A172 (cell line): ENCODE measurements around the gene HBB. TPM values are rescaled to one million over a fixed set of nuclear protein-coding genes. Genes with fewer than 3 reads are reported as not detected.

Experiments used
- DNase-seq: peaks from one replicate; pipeline ENCODE4 v3.0.0-alpha.2; 2015; ENCODE audit warnings: low spot score
- total RNA-seq: library from RNA; depleted of rRNA; stranded (reverse); fragments of >200 nt; shearing (Covaris generic); gene quantifications from 2 replicates; pipeline ENCODE4 v1.2.3, GENCODE V29; 2014; rRNA removed

Gene HBB
- total RNA-seq, 1 experiment from 2014 or later, result not detected

GRCh38 chr11:5227681-5228080 lies 810 bp upstream of the HBB start:
- no peak for DNase-seq

GRCh38 chr11:5225480-5225871 lies 1.4 kb downstream of the HBB start:
- DNase-seq, result no peak

GRCh38 chr11:5224538-5225479 lies 2.1 kb downstream of the HBB start:
- no peak for DNase-seq

GRCh38 chr11:5223686-5224085 lies 3.2 kb downstream of the HBB start:
- DNase-seq, result no peak

GRCh38 chr11:5223146-5223545 lies 3.7 kb downstream of the HBB start:
- DNase-seq, result no peak

- no peak for DNase-seq
Observed at GRCh38 chr11:5210376-5210885, 16.4 kb downstream of the HBB start.

- DNase-seq, result peak; percentile 75
Observed at GRCh38 chr11:5204787-5205186, 22.1 kb downstream of the HBB start.

GRCh38 chr11:5203366-5203765 lies 23.5 kb downstream of the HBB start:
- DNase-seq, result no peak

- no peak for DNase-seq
Observed at GRCh38 chr11:5200582-5200981, 26.3 kb downstream of the HBB start, which contains the start of gene OR51V1. OR51V1 (minus strand) TSS chr11:5200682; CDS start chr11:5200682, 0 bp downstream.

- no peak for DNase-seq
Observed at GRCh38 chr11:5198285-5198684, 28.6 kb downstream of the HBB start.

- DNase-seq, result no peak
Observed at GRCh38 chr11:5197536-5197935, 29.3 kb downstream of the HBB start.

GRCh38 chr11:5196731-5197130 lies 30.1 kb downstream of the HBB start:
- DNase-seq, result no peak

GRCh38 chr11:5196067-5196466 lies 30.8 kb downstream of the HBB start:
- DNase-seq, result no peak

GRCh38 chr11:5192738-5193137 lies 34.1 kb downstream of the HBB start:
- DNase-seq, result no peak

- no peak for DNase-seq
Observed at GRCh38 chr11:5188201-5188600, 38.7 kb downstream of the HBB start.

- no peak for DNase-seq
Observed at GRCh38 chr11:5178046-5178837, 48.6 kb downstream of the HBB start.

Other genes starting within 250 kb of the HBB start
- gene OR51L1, start 232.2 kb downstream of the HBB start, total RNA-seq, result not detected in 2 replicates
- gene OR52J3, start 180.5 kb downstream of the HBB start, total RNA-seq, result not detected in 2 replicates
- not detected in 2 replicates for gene OR52E2, start 167.4 kb downstream of the HBB start, total RNA-seq
- not detected in 2 replicates for gene OR52E1, start 157.5 kb downstream of the HBB start, total RNA-seq
- gene OR52A5, start 88.7 kb downstream of the HBB start, total RNA-seq, result not detected in 2 replicates
- gene OR52A1, start 72.3 kb downstream of the HBB start, total RNA-seq, result not detected in 2 replicates
- gene OR51V1, start 26.4 kb downstream of the HBB start, total RNA-seq, result not detected in 2 replicates
- gene HBD, start 7.4 kb upstream of the HBB start, total RNA-seq, result not detected in 2 replicates
- gene HBG1, start 22.8 kb upstream of the HBB start, total RNA-seq, result not detected in 2 replicates
- gene HBG2, start 27.7 kb upstream of the HBB start, total RNA-seq, result 1.1 and 1.6 TPM in 2 replicates
- gene HBE1, start 42.9 kb upstream of the HBB start, total RNA-seq, result 25.6 and 49.9 TPM in 2 replicates
- 11.3 and 12.8 TPM in 2 replicates for gene OR51B4, start 74.9 kb upstream of the HBB start, total RNA-seq
- 0.29 and 1.5 TPM in 2 replicates for gene OR51B2, start 97.2 kb upstream of the HBB start, total RNA-seq
- 17.4 and 17.7 TPM in 2 replicates for gene OR51B5, start 116.5 kb upstream of the HBB start, total RNA-seq
- gene OR51B6, start 124.4 kb upstream of the HBB start, total RNA-seq, result not detected in 2 replicates
- gene OR51M1, start 156.7 kb upstream of the HBB start, total RNA-seq, result not detected in 2 replicates
- gene OR51Q1, start 195.0 kb upstream of the HBB start, total RNA-seq, result not detected in 2 replicates
- gene OR51I1, start 214.4 kb upstream of the HBB start, total RNA-seq, result 0.55 TPM in 1 of 2 replicates, not detected in the other
- gene OR51I2, start 222.3 kb upstream of the HBB start, total RNA-seq, result not detected in 2 replicates